ENCODE results near the gene AOPEP. TPM values are rescaled to one million over a fixed set of nuclear protein-coding genes. Genes with fewer than 3 reads are reported as not detected.

The AOPEP gene
- total RNA-seq, 4 donors from 2014 or later = 149 to 306 (median 193) TPM

DNA sequence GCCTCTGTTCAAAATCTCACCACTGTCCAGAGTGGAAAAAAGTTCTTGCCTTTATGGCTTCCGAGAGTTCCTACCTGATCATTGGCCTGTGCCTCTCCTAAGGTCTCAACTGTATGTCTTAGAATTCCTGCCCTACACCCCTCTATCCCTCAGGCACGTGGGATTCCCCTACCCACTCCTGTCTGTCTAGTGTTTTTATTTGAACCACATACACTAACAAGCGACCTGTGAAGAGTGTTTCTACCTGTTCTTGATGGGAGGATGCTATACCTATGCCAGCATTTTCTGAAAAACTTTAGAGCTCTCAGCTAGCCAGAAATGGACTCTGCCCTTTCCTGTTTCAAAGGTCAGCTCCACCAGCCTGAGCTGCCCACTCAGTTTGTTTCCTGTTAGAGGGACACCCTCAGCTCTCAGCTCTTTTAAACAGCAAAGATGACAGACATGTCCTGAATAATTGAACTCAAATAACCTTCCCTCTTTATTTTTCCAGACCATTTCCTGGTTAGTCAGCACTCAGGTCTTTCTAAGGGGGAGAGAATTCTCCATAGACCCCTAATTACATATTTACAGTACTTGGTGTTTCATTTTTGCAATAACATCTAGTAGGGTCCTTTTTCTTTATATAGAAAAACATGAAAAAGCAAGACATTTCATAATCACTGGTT is 214.8 kb downstream of the AOPEP start:
- Histone ChIP-seq H3K27ac (no peak overlapping the region), H3K36me3 (no peaks in the 10 kb centered on the region), H3K9me3 (no peaks in the 10 kb centered on the region), H3K27me3 (no peaks in the 10 kb centered on the region), H3K4me1 (peaks cover 18% of the 10 kb centered on the region), H3K4me3 (no peak overlapping the region)
- no peak for DNase-seq (ENCODE audit: low spot score in 2 of 2)
- TF ChIP-seq POLR2AphosphoS5 (IDR thresholded peaks at IDR 0.05) (no peak), EP300 (IDR thresholded peaks at IDR 0.05) (no peak), POLR2A (IDR thresholded peaks at IDR 0.05) (no peak)
- TF ChIP-seq, protein P1, sequence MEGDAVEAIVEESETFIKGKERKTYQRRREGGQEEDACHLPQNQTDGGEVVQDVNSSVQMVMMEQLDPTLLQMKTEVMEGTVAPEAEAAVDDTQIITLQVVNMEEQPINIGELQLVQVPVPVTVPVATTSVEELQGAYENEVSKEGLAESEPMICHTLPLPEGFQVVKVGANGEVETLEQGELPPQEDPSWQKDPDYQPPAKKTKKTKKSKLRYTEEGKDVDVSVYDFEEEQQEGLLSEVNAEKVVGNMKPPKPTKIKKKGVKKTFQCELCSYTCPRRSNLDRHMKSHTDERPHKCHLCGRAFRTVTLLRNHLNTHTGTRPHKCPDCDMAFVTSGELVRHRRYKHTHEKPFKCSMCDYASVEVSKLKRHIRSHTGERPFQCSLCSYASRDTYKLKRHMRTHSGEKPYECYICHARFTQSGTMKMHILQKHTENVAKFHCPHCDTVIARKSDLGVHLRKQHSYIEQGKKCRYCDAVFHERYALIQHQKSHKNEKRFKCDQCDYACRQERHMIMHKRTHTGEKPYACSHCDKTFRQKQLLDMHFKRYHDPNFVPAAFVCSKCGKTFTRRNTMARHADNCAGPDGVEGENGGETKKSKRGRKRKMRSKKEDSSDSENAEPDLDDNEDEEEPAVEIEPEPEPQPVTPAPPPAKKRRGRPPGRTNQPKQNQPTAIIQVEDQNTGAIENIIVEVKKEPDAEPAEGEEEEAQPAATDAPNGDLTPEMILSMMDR (IDR thresholded peaks at IDR 0.05) = no peak
- 69% methylated on average over 3 of the region's 3 CpGs for WGBS

- H3K4me1 ChIP-seq = peaks cover 35% of the 10 kb centered on the region
These were observed 218.1 kb downstream of the AOPEP start for GRCh38 chr9:94944626-94945025.

GRCh38 chr9:94945197-94946144 is 219.0 kb downstream of the AOPEP start:
- Histone ChIP-seq H3K4me1 (peaks cover 38% of the 10 kb centered on the region), H3K4me3 (no peak overlapping the region), H3K9me3 (no peaks in the 10 kb centered on the region), H3K36me3 (no peaks in the 10 kb centered on the region), H3K27ac (peak overlapping the region; percentile 63), H3K27me3 (no peaks in the 10 kb centered on the region)
- DNase-seq (ENCODE audit: low spot score in 2 of 2) = no peak
- TF ChIP-seq POLR2AphosphoS5 (IDR thresholded peaks at IDR 0.05) (no peak), EP300 (IDR thresholded peaks at IDR 0.05) (no peak), POLR2A (IDR thresholded peaks at IDR 0.05) (no peak)
- TF ChIP-seq, protein P1 (IDR thresholded peaks at IDR 0.05) = no peak
- WGBS = 36% methylated on average over 13 of the region's 14 CpGs

More at GRCh38 chr9:94944626-94945025, 218.1 kb downstream of the AOPEP start:
- Histone ChIP-seq H3K27me3 (no peaks in the 10 kb centered on the region), H3K27ac (no peak overlapping the region), H3K9me3 (no peaks in the 10 kb centered on the region), H3K36me3 (no peaks in the 10 kb centered on the region), H3K4me3 (no peak overlapping the region)
- TF ChIP-seq, protein P1 (IDR thresholded peaks at IDR 0.05) = no peak
- TF ChIP-seq EP300 (IDR thresholded peaks at IDR 0.05) (no peak), POLR2AphosphoS5 (IDR thresholded peaks at IDR 0.05) (no peak), POLR2A (IDR thresholded peaks at IDR 0.05) (no peak)
- 100% methylated on average over 1 of the region's 1 CpG for WGBS
- DNase-seq (ENCODE audit: low spot score in 2 of 2) = no peak

- no peak for DNase-seq (ENCODE audit: low spot score in 2 of 2)
- H3K27ac ChIP-seq = peak overlapping the region; percentile 63
- no peaks in the 10 kb centered on the region for H3K27me3 ChIP-seq
- no peaks in the 10 kb centered on the region for H3K36me3 ChIP-seq
- peaks cover 44% of the 10 kb centered on the region for H3K4me1 ChIP-seq
- H3K4me3 ChIP-seq = no peak overlapping the region
- H3K9me3 ChIP-seq = no peaks in the 10 kb centered on the region
- 87% methylated on average over 3 of the region's 3 CpGs for WGBS
- TF ChIP-seq POLR2AphosphoS5 (IDR thresholded peaks at IDR 0.05) = no peak
- TF ChIP-seq, protein P1 (IDR thresholded peaks at IDR 0.05) = no peak
- TF ChIP-seq EP300 (IDR thresholded peaks at IDR 0.05) = no peak
- TF ChIP-seq POLR2A (IDR thresholded peaks at IDR 0.05) = no peak
These were observed 219.8 kb downstream of the AOPEP start for GRCh38 chr9:94946256-94946655.

All from suprapubic skin (tissue), 4 donors.